Psoas muscle (tissue), 8 donors: ENCODE results near the gene SAMD4B. TPM values are rescaled to one million over a fixed set of nuclear protein-coding genes. Genes with fewer than 3 reads are reported as not detected.
"Not testable (repeated sequence)": the region's sequence is repeated elsewhere in the genome, so short reads cannot be mapped to it uniquely, and the experiment has no call there.

ENCODE experiments used
- ATAC-seq, 4 donors: fragments of 200-7000 bp; cut with Tn5 transposase; one replicate each; pipeline ENCODE4 v1.9.1; 2020; ENCODE audit warnings: moderate library complexity in 3 of 4, mild to moderate bottlenecking in 2 of 4
- DNase-seq, 2 donors: peaks; one replicate each; pipeline ENCODE4 v3.0.0-alpha.2; 2020
- H3K27ac ChIP-seq: fragments of 200-600 bp; one replicate; pipeline ENCODE4 v1.8.0; 2022
- H3K27me3 ChIP-seq, 3 donors: fragments of 200-600 bp in 1 of 3; one replicate each; pipeline versions ENCODE4 v1.6.1 to v1.8.0; 2013 to 2022; ENCODE audit warnings: low read length in 2 of 3, mild to moderate bottlenecking in 2 of 3, moderate library complexity in 1 of 3; ENCODE audit not compliant: insufficient read depth in 3 of 3
- H3K36me3 ChIP-seq, 2 donors: fragments of 200-600 bp in 1 of 2; one replicate each; pipeline versions ENCODE4 v1.6.1 to v1.8.0; 2013 to 2022; ENCODE audit warnings: low read depth in 1 of 2, mild to moderate bottlenecking in 1 of 2, moderate library complexity in 1 of 2; ENCODE audit not compliant: insufficient read depth in 1 of 2
- H3K4me1 ChIP-seq: fragments of 200-600 bp; one replicate; pipeline ENCODE4 v1.8.0; 2022
- H3K4me3 ChIP-seq: fragments of 200-600 bp; one replicate; pipeline ENCODE4 v1.8.0; 2022; ENCODE audit warnings: mild to moderate bottlenecking
- H3K9me3 ChIP-seq: fragments of 200-600 bp; one replicate; pipeline ENCODE4 v1.8.0; 2022
- CTCF ChIP-seq: fragments of 200-600 bp; IDR thresholded peaks from one replicate; pipeline ENCODE4 v1.8.0; 2022; ENCODE audit warnings: antibody characterized with exemption
- WGBS, 3 donors: extraction: QIAGEN DNeasy Blood & Tissue Kit; methylation state at CpG; one replicate each; pipeline versions ENCODE4 v1.1.6 to v1.1.7; 2013; 5-methylcytosine and 5-hydroxymethylcytosine counted together
- intact Hi-C, 2 donors: fragments of 100-400 bp; cut with DNase I; formaldehyde crosslinking; loops; one replicate each; pipeline versions ENCODE4 v1.11.0 to v1.14.2; 2022
- polyA plus RNA-seq, 3 donors: library from polyadenylated mRNA; stranded (reverse); fragments of 200-250 nt; gene quantifications; one replicate each; pipeline ENCODE4 v1.2.3, GENCODE V29; 2013
- total RNA-seq, 4 donors: library from RNA; stranded (reverse); fragmentation: NEBNext Ultra II Directional in 2 of 4; extraction: Animal tissue kit (Norgen Biotek cat#: 25700) in 2 of 4; gene quantifications; one replicate each; pipeline versions ENCODE4 v1.2.1 to v1.2.4, GENCODE V29; 2021 to 2023
- donor health status: healthy with polysubstance abuse.
- donor health status: DM: no; HTN: no; CAD: no; lungs with moderate emphysema.
- donor health status: Bipolar disorder and iron deficiency.
- donor health status: healthy.
- donor health status: DM: yes; HTN: yes; CAD: no.
- donor health status: DM: no; HTN: no; CAD: no.
- donor health status: DM: no; HTN: no; CAD: no.
- donor health status: DM: yes; HTN: yes; CAD: no.

The SAMD4B gene
- total and polyA plus RNA-seq, 7 donors = 34.7 to 97.5 (median 58.4) TPM

GRCh38 chr19:39327363-39328045 is 14.7 kb upstream of the SAMD4B start:
- intact Hi-C loops = loop anchor here (1.0 to 5.0 kb wide), 3 partner anchors 205 to 365 kb away; no protein-coding TSS in a partner anchor
- DNase-seq (no peak), ATAC-seq (peak in 1 of 4 donors; percentile 25)
- WGBS, 3 donors = 61 to 63% (median 62%) methylated on average over 16 of the region's 16 CpGs
- Histone ChIP-seq H3K4me3 (no peak overlapping the region), H3K27me3 (peaks cover 0 to 4% (median 0%) of the 10 kb centered on the region in 3 donors), H3K9me3 (no peaks in the 10 kb centered on the region), H3K4me1 (no peaks in the 10 kb centered on the region), H3K36me3 (no peaks in the 10 kb centered on the region), H3K27ac (no peak overlapping the region)
- TF ChIP-seq CTCF = no peak

GRCh38 chr19:39328046-39328705 is 14.0 kb upstream of the SAMD4B start:
- Histone ChIP-seq H3K4me3 (no peak overlapping the region), H3K27ac (no peak overlapping the region), H3K4me1 (no peaks in the 10 kb centered on the region), H3K27me3 (no peaks in the 10 kb centered on the region), H3K36me3 (no peaks in the 10 kb centered on the region), H3K9me3 (no peaks in the 10 kb centered on the region)
- WGBS, 3 donors = 20 to 24% (median 23%) methylated on average over 17 of the region's 17 CpGs
- DNase-seq (peak; percentile 84 to 89), ATAC-seq (peak; percentile 73 to 85 (median 78))
- TF ChIP-seq CTCF = peak; percentile 95
- intact Hi-C loops = loop anchor here (1.0 to 5.0 kb wide), 3 partner anchors 206 to 366 kb away; no protein-coding TSS in a partner anchor

- Histone ChIP-seq H3K4me3 (no peak overlapping the region), H3K4me1 (no peaks in the 10 kb centered on the region), H3K9me3 (no peaks in the 10 kb centered on the region), H3K27me3 (no peaks in the 10 kb centered on the region), H3K36me3 (no peaks in the 10 kb centered on the region), H3K27ac (no peak overlapping the region)
- intact Hi-C loops = loop anchor here (5.0 kb wide), 2 partner anchors 208 to 368 kb away; no protein-coding TSS in a partner anchor
- 88 to 90% (median 89%) methylated on average over 7 of the region's 7 CpGs for WGBS, 3 donors
- ATAC-seq = no peak
- no peak for TF ChIP-seq CTCF
- DNase-seq = no peak
Observed at GRCh38 chr19:39329948-39330347, 12.3 kb upstream of the SAMD4B start.

- 83 to 90% (median 86%) methylated on average over 7 of the region's 7 CpGs for WGBS, 3 donors
- no peak overlapping the region for H3K27ac ChIP-seq
Observed at GRCh38 chr19:39332293-39332692, 9.9 kb upstream of the SAMD4B start.

GRCh38 chr19:39332738-39333137 is 9.5 kb upstream of the SAMD4B start:
- H3K9me3 ChIP-seq, H3K36me3 ChIP-seq, H3K27me3 ChIP-seq, intact Hi-C loops, H3K27ac ChIP-seq, H3K4me1 ChIP-seq, ATAC-seq, DNase-seq, H3K4me3 ChIP-seq: not testable (repeated sequence)
- WGBS, 3 donors = 67 to 71% (median 71%) methylated on average over 6 of the region's 6 CpGs

More at GRCh38 chr19:39332293-39332692, 9.9 kb upstream of the SAMD4B start:
- H3K4me1 ChIP-seq = no peaks in the 10 kb centered on the region
- no peak for TF ChIP-seq CTCF
- H3K4me3 ChIP-seq = no peak overlapping the region
- H3K36me3 ChIP-seq = no peaks in the 10 kb centered on the region
- H3K9me3 ChIP-seq = no peaks in the 10 kb centered on the region
- H3K27me3 ChIP-seq = no peaks in the 10 kb centered on the region
- no peak for ATAC-seq
- intact Hi-C loops = no loop called here
- no peak for DNase-seq
